Measurements from ENCODE around the gene EYA2.

The EYA2 gene

GRCh38 chr20:47227119-47227518, 332.5 kb downstream of the EYA2 start:
- DNase-seq (ENCODE audit: low read depth in 2 of 2) = no peak

DNA sequence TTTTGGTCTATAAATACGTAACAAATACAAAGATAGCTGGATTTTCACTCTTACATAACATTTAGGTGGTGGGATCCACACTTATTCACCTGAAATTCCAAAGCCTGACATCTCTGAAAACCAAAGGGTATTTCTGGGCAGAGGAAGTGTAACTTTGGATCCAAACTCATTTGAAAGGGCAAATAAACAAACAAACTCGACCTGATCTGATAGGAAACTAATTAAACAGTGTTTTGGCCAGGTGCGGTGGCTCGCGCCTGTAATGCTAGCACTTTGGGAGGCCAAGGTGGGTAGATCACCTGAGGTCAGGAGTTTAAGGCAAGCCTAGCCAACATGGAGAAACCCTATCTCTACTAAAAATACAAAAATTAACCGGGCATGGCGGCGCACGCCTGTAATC, 332.9 kb downstream of the EYA2 start:
- no peak for DNase-seq (ENCODE audit: low read depth in 2 of 2)

- no peak for DNase-seq (ENCODE audit: low read depth in 2 of 2)
These were observed 334.0 kb downstream of the EYA2 start for GRCh38 chr20:47228654-47229053.

- DNase-seq (ENCODE audit: low read depth in 2 of 2) = no peak
These were observed 336.2 kb downstream of the EYA2 start for GRCh38 chr20:47230811-47231256.

GRCh38 chr20:47231382-47232039, 336.9 kb downstream of the EYA2 start:
- DNase-seq (ENCODE audit: low read depth in 2 of 2) = no peak

- no peak for DNase-seq (ENCODE audit: low read depth in 2 of 2)
These were observed 337.9 kb downstream of the EYA2 start for GRCh38 chr20:47232518-47232917.

GRCh38 chr20:47233333-47234188, 338.9 kb downstream of the EYA2 start:
- DNase-seq (ENCODE audit: low read depth in 2 of 2) = no peak

DNA sequence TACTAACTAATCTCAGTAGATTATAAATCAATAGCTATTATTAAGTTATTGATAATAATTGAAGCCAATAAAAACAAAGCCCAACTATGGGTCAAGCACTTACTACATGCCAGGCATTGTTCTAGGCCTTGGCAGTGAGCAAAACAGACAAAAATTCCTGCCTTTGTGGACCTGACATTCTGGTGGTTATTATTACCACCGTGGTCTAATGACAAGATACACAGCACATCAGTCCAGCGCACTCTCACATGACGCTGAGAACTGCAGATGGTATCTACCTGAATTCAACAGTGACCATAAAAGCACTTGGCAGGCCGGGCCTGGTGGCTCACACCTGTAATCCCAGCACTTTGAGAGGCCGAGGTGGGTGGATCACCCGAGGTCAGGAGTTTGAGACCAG, 340.5 kb downstream of the EYA2 start:
- DNase-seq (ENCODE audit: low read depth in 2 of 2) = no peak

DNA sequence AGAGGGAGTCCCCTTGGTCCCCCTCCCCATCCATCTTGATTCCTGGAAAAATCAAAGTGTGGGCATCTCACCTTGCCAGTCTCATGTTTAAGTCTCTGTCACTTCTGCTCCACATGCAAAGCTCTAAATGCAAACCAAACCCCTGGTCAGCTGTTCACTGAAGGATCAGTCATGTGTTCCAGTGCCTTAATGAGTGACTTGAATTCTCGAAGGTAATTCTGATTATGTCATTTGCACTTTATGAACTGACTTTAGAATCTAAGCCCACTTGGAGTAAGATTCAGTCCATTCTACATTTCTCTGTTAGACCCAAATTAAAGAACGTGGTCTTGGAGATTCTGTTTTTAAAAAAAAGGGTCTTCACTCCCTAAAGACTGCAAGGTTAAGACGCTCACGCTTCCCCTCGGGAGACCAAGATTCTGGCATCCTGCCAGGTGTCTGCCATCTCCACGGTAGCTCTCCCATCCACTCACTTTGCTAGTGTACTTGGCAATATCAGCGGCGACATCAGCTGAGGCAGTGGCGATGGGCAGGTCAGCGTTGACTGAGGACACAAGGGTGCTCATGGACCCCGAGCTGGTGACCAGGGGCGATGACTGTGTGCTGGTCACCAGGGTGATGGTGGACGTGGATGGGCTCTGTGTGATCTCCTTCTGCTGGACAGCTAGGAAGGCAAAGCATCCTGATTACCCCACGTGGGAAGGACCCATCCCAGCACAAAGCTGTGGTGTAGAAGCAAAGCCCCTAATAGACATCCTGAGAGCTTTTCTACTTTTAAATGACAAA, 341.4 kb downstream of the EYA2 start:
- no peak for DNase-seq (ENCODE audit: low read depth in 2 of 2)

GRCh38 chr20:47236639-47236900, 341.9 kb downstream of the EYA2 start:
- no peak for DNase-seq (ENCODE audit: low read depth in 2 of 2)

- no peak for DNase-seq (ENCODE audit: low read depth in 2 of 2)
These were observed 343.1 kb downstream of the EYA2 start for GRCh38 chr20:47237715-47238114.
